Lung (tissue), 12 donors: ENCODE measurements around the gene ERICH6. TPM values are rescaled to one million over a fixed set of nuclear protein-coding genes. Genes with fewer than 3 reads are reported as not detected.

Experiments used
- ATAC-seq: fragments of 200-7000 bp; cut with Tn5 transposase; one replicate; pipeline ENCODE4 v1.9.1; 2020; ENCODE audit warnings: moderate number of reproducible peaks; ENCODE audit not compliant: insufficient read depth, low FRiP score
- DNase-seq, 3 donors: peaks; one replicate each; pipeline ENCODE4 v3.0.0-alpha.2; 2013 to 2017
- H3K27ac ChIP-seq, 2 donors: one replicate each; pipeline ENCODE4 v1.5.1; 2013; ENCODE audit warnings: mild to moderate bottlenecking in 2 of 2, moderate library complexity in 2 of 2, control low read depth in 1 of 2, inconsistent platforms in 1 of 2, low read depth in 1 of 2, low read length in 1 of 2
- H3K27me3 ChIP-seq, 3 donors: one replicate each; pipeline ENCODE4 v1.5.1; 2013; ENCODE audit warnings: low read length in 2 of 3; ENCODE audit not compliant: control insufficient read depth in 3 of 3, insufficient read depth in 3 of 3
- H3K36me3 ChIP-seq, 4 donors: one replicate each; pipeline ENCODE4 v1.5.1; 2013; ENCODE audit warnings: low read length in 4 of 4, mild to moderate bottlenecking in 1 of 4, moderate library complexity in 1 of 4; ENCODE audit not compliant: control insufficient read depth in 4 of 4, insufficient read depth in 4 of 4
- H3K4me1 ChIP-seq, 5 donors: one replicate each; pipeline ENCODE4 v1.5.1; 2013; ENCODE audit warnings: low read length in 5 of 5, mild to moderate bottlenecking in 2 of 5, moderate library complexity in 1 of 5; ENCODE audit not compliant: control insufficient read depth in 5 of 5, insufficient read depth in 5 of 5
- H3K4me3 ChIP-seq: one replicate; pipeline ENCODE4 v1.5.1; 2013; ENCODE audit warnings: mild to moderate bottlenecking, control low read depth, moderate library complexity
- H3K9ac ChIP-seq, 2 donors: one replicate each; pipeline ENCODE4 v1.5.1; 2013; ENCODE audit warnings: low read length in 2 of 2, control low read depth in 1 of 2; ENCODE audit not compliant: insufficient read depth in 1 of 2
- H3K9me3 ChIP-seq, 4 donors: one replicate each; pipeline ENCODE4 v1.5.1; 2013; ENCODE audit warnings: low read length in 3 of 4, mild to moderate bottlenecking in 1 of 4, moderate library complexity in 1 of 4; ENCODE audit not compliant: control insufficient read depth in 4 of 4, insufficient read depth in 3 of 4
- WGBS, 2 donors: extraction: QIAGEN DNeasy Blood & Tissue Kit; methylation state at CpG; one replicate each; pipeline ENCODE4 v1.1.7; 2013; 5-methylcytosine and 5-hydroxymethylcytosine counted together
- polyA plus RNA-seq, 2 donors: library from polyadenylated mRNA; stranded (reverse); fragments of 200-250 nt; gene quantifications; one replicate each; pipeline ENCODE4 v1.2.1, GENCODE V29; 2013
- total RNA-seq, 2 donors: library from RNA; depleted of rRNA in 1 of 2; stranded (reverse); fragments of >200 nt in 1 of 2; gene quantifications; one replicate each; pipeline ENCODE4 v1.2.1, GENCODE V29; 2014 to 2021
- TF ChIP-seq, protein P1 (sequence below): IDR thresholded peaks from 2 replicates; pipeline ENCODE4 v1.5.1; 2012; ENCODE audit warnings: mild to moderate bottlenecking; ENCODE audit errors: control extremely low read depth, extremely low read depth
- donor health status: control.
- donor health status: control.
- donor health status: Bipolar disorder and iron deficiency.
- donor health status: healthy.
- donor health status: DM: yes; HTN: yes; CAD: no.

The ERICH6 gene
- total and polyA plus RNA-seq, 4 donors, result 0.49 TPM; not detected in 3

DNA sequence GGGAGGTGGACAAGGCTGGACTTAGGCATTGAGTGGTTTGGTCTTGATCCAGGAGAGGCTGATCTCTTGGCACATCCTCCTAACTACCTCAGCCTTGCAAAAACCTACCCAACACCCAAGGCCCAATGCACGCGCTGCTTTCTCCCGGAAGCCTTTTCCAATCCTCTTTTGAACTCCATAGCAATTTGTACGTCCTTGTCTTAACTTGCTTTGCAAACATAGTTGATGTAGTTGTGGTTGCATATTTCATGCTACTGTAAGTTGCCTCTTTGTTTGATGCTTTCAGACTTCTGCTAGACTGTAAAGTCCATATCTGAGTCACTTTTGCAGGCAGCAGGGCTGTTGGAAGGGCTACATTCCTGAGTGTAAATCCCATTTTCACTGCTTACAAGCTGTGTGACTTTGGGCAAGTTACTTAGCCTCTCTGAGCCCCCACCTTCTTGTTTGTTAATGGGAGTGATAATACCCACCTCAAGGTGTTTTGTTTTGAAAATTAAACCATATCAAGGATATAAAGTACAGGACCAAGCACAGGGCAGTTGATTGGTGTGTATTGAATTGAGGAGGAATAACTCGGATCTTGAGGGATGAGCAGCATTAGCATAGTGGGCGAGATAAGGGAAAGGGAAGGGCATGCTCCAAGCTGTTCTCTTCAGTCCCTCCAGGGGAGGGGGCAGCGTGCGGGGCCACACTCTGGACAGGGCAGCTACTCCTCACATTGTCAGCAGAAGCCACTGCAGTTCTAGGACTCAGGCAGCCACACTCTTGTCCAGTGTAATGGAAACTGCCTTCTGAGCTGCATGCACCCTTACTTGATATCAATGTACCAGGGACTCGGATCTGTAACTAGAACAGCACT, 30.4 kb upstream of the ERICH6 start:
- Histone ChIP-seq H3K9ac (no peak overlapping the region), H3K27me3 (no peaks in the 10 kb centered on the region), H3K27ac (no peak overlapping the region), H3K36me3 (no peaks in the 10 kb centered on the region), H3K4me3 (no peak overlapping the region), H3K4me1 (peaks cover 0 to 5% (median 2%) of the 10 kb centered on the region in 5 donors), H3K9me3 (no peaks in the 10 kb centered on the region)
- TF ChIP-seq, protein P1, sequence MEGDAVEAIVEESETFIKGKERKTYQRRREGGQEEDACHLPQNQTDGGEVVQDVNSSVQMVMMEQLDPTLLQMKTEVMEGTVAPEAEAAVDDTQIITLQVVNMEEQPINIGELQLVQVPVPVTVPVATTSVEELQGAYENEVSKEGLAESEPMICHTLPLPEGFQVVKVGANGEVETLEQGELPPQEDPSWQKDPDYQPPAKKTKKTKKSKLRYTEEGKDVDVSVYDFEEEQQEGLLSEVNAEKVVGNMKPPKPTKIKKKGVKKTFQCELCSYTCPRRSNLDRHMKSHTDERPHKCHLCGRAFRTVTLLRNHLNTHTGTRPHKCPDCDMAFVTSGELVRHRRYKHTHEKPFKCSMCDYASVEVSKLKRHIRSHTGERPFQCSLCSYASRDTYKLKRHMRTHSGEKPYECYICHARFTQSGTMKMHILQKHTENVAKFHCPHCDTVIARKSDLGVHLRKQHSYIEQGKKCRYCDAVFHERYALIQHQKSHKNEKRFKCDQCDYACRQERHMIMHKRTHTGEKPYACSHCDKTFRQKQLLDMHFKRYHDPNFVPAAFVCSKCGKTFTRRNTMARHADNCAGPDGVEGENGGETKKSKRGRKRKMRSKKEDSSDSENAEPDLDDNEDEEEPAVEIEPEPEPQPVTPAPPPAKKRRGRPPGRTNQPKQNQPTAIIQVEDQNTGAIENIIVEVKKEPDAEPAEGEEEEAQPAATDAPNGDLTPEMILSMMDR, result no peak
- 88 to 90% methylated on average over 9 of the region's 9 CpGs for WGBS, 2 donors
- ATAC-seq (no peak), DNase-seq (no peak)

GRCh38 chr3:150733373-150733935, 29.7 kb upstream of the ERICH6 start:
- DNase-seq, result no peak

GRCh38 chr3:150729682-150730360, 26.1 kb upstream of the ERICH6 start:
- Histone ChIP-seq H3K4me1 (no peaks in the 10 kb centered on the region), H3K27ac (no peak overlapping the region), H3K36me3 (no peaks in the 10 kb centered on the region), H3K9me3 (no peaks in the 10 kb centered on the region), H3K9ac (no peak overlapping the region), H3K27me3 (no peaks in the 10 kb centered on the region), H3K4me3 (no peak overlapping the region)
- ATAC-seq (no peak), DNase-seq (no peak)
- TF ChIP-seq, protein P1, result no peak
- 94 to 95% methylated on average over 9 of the region's 9 CpGs for WGBS, 2 donors

More at GRCh38 chr3:150733373-150733935, 29.7 kb upstream of the ERICH6 start:
- TF ChIP-seq, protein P1, result no peak
- Histone ChIP-seq H3K9me3 (no peaks in the 10 kb centered on the region), H3K27ac (no peak overlapping the region), H3K36me3 (no peaks in the 10 kb centered on the region), H3K4me3 (no peak overlapping the region), H3K9ac (no peak overlapping the region), H3K4me1 (peaks cover 0 to 5% (median 2%) of the 10 kb centered on the region in 5 donors), H3K27me3 (no peaks in the 10 kb centered on the region)
- WGBS, 2 donors, result 83 to 84% methylated on average over 8 of the region's 8 CpGs
- ATAC-seq, result no peak
